Choroid plexus epithelial cell (primary cell): Measurements from ENCODE around the gene SLC25A19.
A peak's percentile ranks its signal among the peaks of the same experiment; 100 is the strongest.

Experiments used
- DNase-seq: peaks from one replicate; pipeline ENCODE4 v3.0.0-alpha.2; 2010; ENCODE audit warnings: low read depth
- H3K4me3 ChIP-seq: 2 replicates; pipeline ENCODE4 v1.5.1; 2011; ENCODE audit warnings: low read depth, mild to moderate bottlenecking, control low read depth, low read length, moderate library complexity
- CTCF ChIP-seq: conservative IDR thresholded peaks from 2 replicates; pipeline ENCODE4 v1.5.1; 2011; ENCODE audit warnings: low read depth, mild to moderate bottlenecking, control low read depth, inconsistent platforms, low read length, moderate library complexity

SLC25A19 gene

DNA sequence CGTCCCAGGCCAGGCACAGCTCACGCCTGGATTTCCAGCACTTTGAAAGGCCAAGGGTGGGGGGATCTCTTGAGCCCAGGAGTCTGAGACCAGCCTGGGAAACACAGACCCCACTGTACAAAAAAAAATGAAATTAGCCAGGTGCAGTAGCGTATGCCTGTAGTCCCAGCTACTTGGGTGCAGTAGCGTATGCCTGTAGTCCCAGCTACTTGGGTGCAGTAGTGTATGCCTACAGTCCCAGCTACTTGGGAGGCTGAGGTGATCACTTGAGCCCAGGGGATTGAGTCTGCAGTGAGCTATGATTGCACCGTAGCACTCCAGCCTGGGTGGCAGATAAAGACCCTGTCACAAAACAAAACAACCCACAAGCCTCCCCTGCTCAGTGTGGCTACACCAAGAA is 27.0 kb upstream of the SLC25A19 start:
- DNase-seq: no peak
- no peak for TF ChIP-seq CTCF
- no peak overlapping the region for H3K4me3 ChIP-seq

DNA sequence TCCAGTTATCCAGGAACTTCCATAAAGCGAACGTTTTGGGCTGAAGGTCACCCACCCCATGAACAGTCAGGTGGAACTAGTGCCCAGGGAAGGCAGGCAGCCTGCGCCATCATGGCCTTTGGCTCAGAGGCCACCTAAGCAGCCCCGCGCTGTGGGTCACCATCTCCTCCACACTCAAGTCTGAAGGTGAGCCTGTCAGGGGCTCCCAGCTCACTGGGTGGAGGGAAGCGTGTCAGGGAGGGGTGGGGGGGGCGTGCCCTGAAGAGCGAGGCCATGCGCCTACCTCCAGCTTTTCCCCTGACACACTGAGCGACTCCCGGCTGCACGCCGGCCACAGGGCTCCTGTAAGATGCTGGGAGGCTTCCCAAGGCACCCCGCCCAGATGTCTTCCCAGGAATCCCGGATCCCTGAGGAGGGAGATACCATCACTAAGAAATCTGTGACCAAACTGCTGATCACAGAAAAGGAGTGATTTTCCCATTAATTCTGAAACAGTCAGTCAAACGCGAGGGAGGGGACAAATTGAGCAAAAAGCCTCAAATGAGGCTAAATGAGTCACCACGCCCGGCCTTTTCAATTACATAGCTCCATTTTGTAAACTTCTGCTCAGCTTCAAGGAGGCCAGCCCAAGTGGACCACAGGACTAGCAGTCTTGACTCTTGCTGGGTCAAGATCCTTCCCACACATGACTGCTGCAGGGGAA is 26.5 kb upstream of the SLC25A19 start:
- no peak overlapping the region for H3K4me3 ChIP-seq
- no peak for TF ChIP-seq CTCF
- DNase-seq: peak; percentile 15

DNA sequence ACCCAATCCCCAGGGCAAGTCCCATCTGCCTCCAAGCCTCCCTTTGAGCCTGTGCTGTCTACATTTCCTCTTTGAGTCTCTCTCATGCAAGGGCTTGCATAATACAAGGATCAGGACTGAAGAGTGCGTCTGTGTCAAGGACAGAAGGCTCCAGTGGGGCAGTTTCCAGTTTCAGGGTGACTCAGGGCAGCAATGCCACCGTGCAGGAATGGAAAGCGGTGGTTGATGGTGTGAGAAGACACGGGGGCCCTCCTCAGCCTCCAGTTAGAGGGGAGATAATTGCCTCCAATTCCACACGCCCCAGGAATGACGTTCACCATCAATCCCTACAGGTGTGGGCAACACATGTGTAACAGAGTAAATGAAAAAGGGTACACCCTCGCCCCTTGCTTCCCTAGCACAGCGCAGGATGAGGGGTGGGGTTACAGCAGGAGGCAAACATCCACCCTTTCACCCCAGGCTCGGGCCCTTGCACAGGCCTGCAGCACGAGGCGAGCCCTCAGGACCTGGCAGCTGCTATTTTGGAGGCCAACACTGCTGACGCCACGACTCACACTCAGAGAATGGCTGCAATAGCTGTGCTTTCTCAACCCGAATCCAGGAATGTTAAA is 24.8 kb upstream of the SLC25A19 start:
- no peak overlapping the region for H3K4me3 ChIP-seq
- no peak for TF ChIP-seq CTCF
- DNase-seq: peak; percentile 6

DNA sequence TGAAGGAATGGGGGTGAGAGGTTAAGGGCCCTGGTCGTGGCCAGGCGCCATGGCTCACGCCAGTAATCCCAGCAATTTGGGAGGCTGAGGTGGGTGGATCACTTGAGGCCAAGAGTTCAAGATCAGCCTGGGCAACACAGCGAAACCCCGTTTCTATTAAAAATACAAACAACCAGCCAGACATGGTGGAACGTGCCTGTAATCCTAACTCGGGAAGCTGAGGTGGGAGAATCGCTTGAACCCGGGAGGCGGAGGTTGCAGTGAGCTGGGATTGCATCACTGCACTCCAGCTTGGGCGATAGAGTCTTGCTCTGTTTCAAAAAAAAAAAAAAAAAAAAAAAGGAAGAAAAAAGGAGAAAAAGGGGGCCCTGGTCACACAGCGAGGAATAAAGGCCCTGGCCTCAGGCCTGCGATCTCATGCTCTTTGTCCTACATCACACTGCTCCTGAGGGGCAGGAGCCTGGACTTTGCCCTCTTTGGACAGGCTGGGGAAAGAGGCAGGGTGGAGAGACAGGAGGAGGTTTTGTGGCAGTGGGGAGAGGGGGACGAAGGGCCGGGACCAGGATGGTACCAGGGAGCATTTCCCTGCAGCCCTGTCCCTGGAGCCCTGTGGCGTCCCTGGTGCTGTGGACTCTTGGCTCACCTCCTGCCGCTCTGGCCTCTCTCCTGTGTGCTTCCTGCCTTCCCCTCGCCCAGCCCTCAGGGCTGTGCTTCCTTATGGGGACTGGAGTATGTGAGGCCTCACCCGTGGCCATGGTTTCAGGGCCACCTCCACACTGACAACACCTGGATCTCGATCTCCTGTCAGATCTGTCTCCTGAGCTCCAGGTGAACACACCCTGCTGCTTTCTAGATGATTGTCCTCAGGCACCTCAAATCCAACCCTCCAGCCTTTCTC is 19.7 kb upstream of the SLC25A19 start:
- DNase-seq: no peak
- H3K4me3 ChIP-seq: no peak overlapping the region
- TF ChIP-seq CTCF: no peak

DNA sequence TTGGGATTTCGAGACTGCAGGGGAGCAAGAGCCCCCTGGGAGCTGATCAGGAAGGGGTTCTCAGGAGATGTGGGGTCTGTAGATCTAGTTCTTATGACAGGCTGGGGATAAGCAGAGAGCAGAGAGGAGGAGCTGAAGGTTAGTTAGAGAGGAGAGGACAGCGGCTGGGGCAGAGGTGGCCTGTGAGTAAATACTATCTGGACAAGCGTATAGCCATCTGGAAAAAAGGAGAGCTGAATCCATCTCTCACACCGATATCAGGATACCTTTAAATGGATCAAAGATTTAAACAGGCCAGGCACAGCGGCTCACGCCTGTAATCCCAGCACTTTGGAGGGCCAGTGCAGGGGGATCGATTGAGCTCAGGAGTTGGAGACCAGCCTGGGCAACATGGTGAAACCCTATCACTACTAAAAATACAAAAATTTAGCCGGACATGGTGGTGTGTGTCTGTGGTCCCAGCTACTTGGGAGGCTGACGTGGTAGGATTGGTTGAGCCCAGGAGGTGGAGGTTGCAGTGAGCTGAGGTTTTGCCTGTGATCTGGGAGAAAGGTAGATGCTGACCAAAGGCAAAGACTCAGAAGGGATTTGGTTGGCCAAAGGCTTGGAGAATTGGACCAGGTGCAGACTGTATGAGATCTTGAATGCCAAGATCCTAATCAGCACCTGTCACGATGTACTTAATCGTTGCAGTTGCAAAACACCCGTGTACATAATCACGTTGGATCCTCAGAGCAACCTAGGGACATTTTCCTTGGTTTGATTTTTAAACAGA is 18.9 kb upstream of the SLC25A19 start:
- no peak for TF ChIP-seq CTCF
- DNase-seq: no peak
- no peak overlapping the region for H3K4me3 ChIP-seq

DNA sequence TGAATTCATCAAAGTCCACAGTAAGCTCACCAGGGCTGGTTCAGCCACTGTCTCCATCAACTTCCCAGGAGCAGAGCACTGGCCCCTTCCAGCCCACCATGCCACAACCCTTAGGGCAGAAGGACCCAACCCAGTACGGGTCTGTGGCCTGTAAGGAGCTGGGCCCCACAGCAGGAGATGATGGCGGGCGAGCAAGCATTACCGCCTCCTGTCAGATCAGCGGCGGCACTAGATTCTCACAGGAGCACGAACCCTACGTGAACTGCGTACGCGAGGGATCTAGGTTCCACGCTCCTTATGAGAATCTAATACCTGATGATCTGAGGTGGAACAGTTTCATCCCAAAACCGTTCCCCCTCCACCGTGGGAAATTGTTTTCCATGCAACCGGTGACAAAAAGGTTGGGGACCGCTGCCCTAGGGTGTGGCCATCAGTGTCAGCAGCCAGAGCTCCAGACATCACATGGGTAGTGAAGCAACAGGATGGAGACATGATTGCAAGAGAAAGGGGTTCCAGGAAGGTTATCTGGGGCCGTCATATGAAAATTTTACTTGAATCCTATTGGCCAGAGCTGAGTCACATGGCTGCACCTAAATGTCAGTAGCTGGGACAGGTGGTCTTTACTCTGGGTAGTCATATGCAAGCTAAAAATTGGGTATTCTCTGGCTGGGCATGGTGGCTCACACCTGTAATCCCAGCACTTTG is 12.4 kb upstream of the SLC25A19 start:
- TF ChIP-seq CTCF: no peak
- DNase-seq: no peak

More for the DNA sequence above, 12.4 kb upstream of the SLC25A19 start:
- H3K4me3 ChIP-seq: no peak overlapping the region
